ENCODE measurements around the gene C2CD3. TPM values are rescaled to one million over a fixed set of nuclear protein-coding genes. Genes with fewer than 3 reads are reported as not detected.

C2CD3 gene
- total RNA-seq, 1 experiment from 2014 or later = 22.0 TPM

GRCh38 chr11:74017631-74018030 lies 153.2 kb downstream of the C2CD3 start:
- no peak overlapping the region for H4K8ac ChIP-seq (replicated peaks; ENCODE audit: insufficient read length, low read depth, low read length)
- no peak overlapping the region for H4K5ac ChIP-seq (ENCODE audit: insufficient read length, low read depth, low read length)
- H3K27me3 ChIP-seq (ENCODE audit: insufficient read depth, low read length) = no peaks in the 10 kb centered on the region
- no peak overlapping the region for H3K27ac Mint-ChIP-seq
- no CpG with 5 or more reads among the region's 3 CpGs for WGBS (ENCODE audit: extremely low coverage, insufficient read length, low lambda C conversion rate)
- no peak overlapping the region for H3K4me3 Mint-ChIP-seq
- no peak overlapping the region for H2BK20ac ChIP-seq (ENCODE audit: low read depth, low read length, poor library complexity, severe bottlenecking)
- H3K18ac ChIP-seq (ENCODE audit: insufficient read length, low read depth, low read length) = no peak overlapping the region
- no peak overlapping the region for H3K14ac ChIP-seq (ENCODE audit: insufficient read depth, low read length)
- no peaks in the 10 kb centered on the region for H3K23me2 ChIP-seq (ENCODE audit: insufficient read length, low read depth, low read length, poor library complexity, severe bottlenecking)
- H2BK120ac ChIP-seq (ENCODE audit: low read depth, low read length, poor library complexity, severe bottlenecking) = no peak overlapping the region
- no peak overlapping the region for H3T11ph ChIP-seq (ENCODE audit: low read length)
- no peak overlapping the region for H3K4me2 ChIP-seq (ENCODE audit: insufficient read depth, insufficient read length, low read length)
- no peak overlapping the region for H3K4ac ChIP-seq (ENCODE audit: low read depth, low read length)
- no peak overlapping the region for H3K9ac ChIP-seq (ENCODE audit: extremely low read depth, insufficient read length, low read length)
- H3K27ac ChIP-seq (ENCODE audit: insufficient read length, low read depth, low read length) = no peak overlapping the region
- H3K4me1 ChIP-seq (ENCODE audit: insufficient read depth, low read length) = no peaks in the 10 kb centered on the region
- H2AK5ac ChIP-seq (ENCODE audit: insufficient read length, low read length) = no peak overlapping the region
- TF ChIP-seq CTCF (conservative IDR thresholded peaks at IDR 0.05) = no peak
- no peak overlapping the region for H2BK5ac ChIP-seq (ENCODE audit: insufficient read length, low read length)
- peaks cover 0 to 20% (median 9%) of the 10 kb centered on the region in 3 experiments; a peak in 5 of 7 replicates for H3K36me3 Mint-ChIP-seq (ENCODE audit: insufficient read depth in 1 of 3, low read depth in 3 of 3)
- no peaks in the 10 kb centered on the region for H3K79me2 ChIP-seq (ENCODE audit: insufficient read depth, low read length)
- no peaks in the 10 kb centered on the region for H3K9me3 Mint-ChIP-seq
- H3K27me3 Mint-ChIP-seq (ENCODE audit: low read depth) = no peaks in the 10 kb centered on the region; the same call in 1 of the 2 replicates
- no peak overlapping the region for H2BK15ac ChIP-seq (ENCODE audit: low read depth, low read length)
- H2BK12ac ChIP-seq (ENCODE audit: insufficient read length, low read depth, low read length) = no peak overlapping the region
- no peak overlapping the region for H4K91ac ChIP-seq (ENCODE audit: insufficient read length, low read depth, low read length)
- no peaks in the 10 kb centered on the region for H4K20me1 ChIP-seq (ENCODE audit: control insufficient read depth, insufficient read depth, insufficient read length)
- H3K56ac ChIP-seq (ENCODE audit: insufficient read length, low read depth, low read length) = no peak overlapping the region
- no peaks in the 10 kb centered on the region for H3K79me1 ChIP-seq (ENCODE audit: insufficient read depth, low read depth, low read length, poor library complexity, severe bottlenecking)
- no peaks in the 10 kb centered on the region for H3K9me3 ChIP-seq (ENCODE audit: control insufficient read depth, low read depth, low read length)
- no peaks in the 10 kb centered on the region for H3K4me1 Mint-ChIP-seq
- no peak for DNase-seq
- no peak overlapping the region for H3K23ac ChIP-seq (ENCODE audit: insufficient read length, low read depth, low read length)
- H2AFZ ChIP-seq (ENCODE audit: low read length) = no peak overlapping the region

Measured in H9 (cell line).